HG03060 (cell line): ENCODE measurements around the gene HRH1.
"Not testable (repeated sequence)": the region's sequence is repeated elsewhere in the genome, so short reads cannot be mapped to it uniquely, and the experiment has no call there.

Experiments
- ATAC-seq: cut with Tn5 transposase; IDR thresholded peaks from one replicate; pipeline ENCODE4 v1.9.1; 2021; ENCODE audit warnings: low read depth, moderate number of reproducible peaks; ENCODE audit not compliant: unreplicated experiment

The HRH1 gene

GRCh38 chr3:11201251-11202019, 47.1 kb downstream of the HRH1 start:
- no peak for ATAC-seq

- no peak for ATAC-seq
Observed at GRCh38 chr3:11203961-11204360, 49.7 kb downstream of the HRH1 start.

- ATAC-seq: no peak
Observed at GRCh38 chr3:11204697-11205348, 50.5 kb downstream of the HRH1 start.

GRCh38 chr3:11205881-11206280, 51.6 kb downstream of the HRH1 start:
- ATAC-seq: not testable (repeated sequence)

- ATAC-seq: no peak
Observed at GRCh38 chr3:11206316-11206715, 52.0 kb downstream of the HRH1 start.

GRCh38 chr3:11206953-11207352, 52.7 kb downstream of the HRH1 start:
- ATAC-seq: no peak

GRCh38 chr3:11211531-11212298, 57.4 kb downstream of the HRH1 start:
- no peak for ATAC-seq

- no peak for ATAC-seq
Observed at GRCh38 chr3:11212299-11212608, 58.0 kb downstream of the HRH1 start.

- no peak for ATAC-seq
Observed at GRCh38 chr3:11212784-11213183, 58.5 kb downstream of the HRH1 start.

GRCh38 chr3:11213810-11214450, 59.6 kb downstream of the HRH1 start:
- ATAC-seq: no peak

GRCh38 chr3:11214451-11214978, 60.2 kb downstream of the HRH1 start:
- ATAC-seq: no peak

- not testable (repeated sequence) for ATAC-seq
Observed at GRCh38 chr3:11217370-11217769, 63.1 kb downstream of the HRH1 start.

GRCh38 chr3:11220230-11220629, 65.9 kb downstream of the HRH1 start:
- no peak for ATAC-seq

- ATAC-seq: no peak
Observed at GRCh38 chr3:11221818-11222415, 67.6 kb downstream of the HRH1 start.

- no peak for ATAC-seq
Observed at GRCh38 chr3:11224010-11224409, 69.7 kb downstream of the HRH1 start.

GRCh38 chr3:11224870-11225229, 70.6 kb downstream of the HRH1 start:
- no peak for ATAC-seq

GRCh38 chr3:11226042-11226370, 71.7 kb downstream of the HRH1 start:
- ATAC-seq: no peak

GRCh38 chr3:11228041-11228440, 73.7 kb downstream of the HRH1 start:
- ATAC-seq: no peak

- no peak for ATAC-seq
Observed at GRCh38 chr3:11230125-11230524, 75.8 kb downstream of the HRH1 start.

GRCh38 chr3:11230832-11231231, 76.5 kb downstream of the HRH1 start:
- ATAC-seq: no peak

- no peak for ATAC-seq
Observed at GRCh38 chr3:11235385-11235784, 81.1 kb downstream of the HRH1 start.
